Nucleus accumbens (tissue), 56 donors: ENCODE results near the gene ARL4D.
"Not testable (repeated sequence)": the region's sequence is repeated elsewhere in the genome, so short reads cannot be mapped to it uniquely, and the experiment has no call there.

Experiments used
- DNase-seq, 56 donors: peaks; one replicate each; lab custom pipeline; 2025; lab: John Stamatoyannopoulos, UW

Gene ARL4D

DNA sequence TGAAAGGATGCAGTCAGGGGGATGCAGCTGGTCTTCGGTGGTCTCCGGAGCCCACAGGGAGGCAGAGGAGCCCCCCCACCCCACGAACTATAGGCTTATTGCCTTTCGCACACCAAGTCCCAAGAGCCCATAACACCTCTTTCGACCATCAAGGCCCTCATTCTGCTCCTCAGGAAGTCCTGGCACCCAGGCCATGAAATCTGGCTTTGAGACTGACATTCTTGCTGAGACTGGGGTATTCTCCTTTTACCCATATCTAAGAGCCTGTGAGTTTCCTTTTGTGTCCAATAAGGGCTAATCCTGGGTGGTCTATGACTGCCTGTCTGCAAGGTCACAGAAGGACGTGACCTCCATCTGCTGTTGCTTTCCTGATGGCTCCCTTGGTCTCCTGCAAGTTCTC lies 6.4 kb upstream of the ARL4D start:
- no peak for DNase-seq

DNA sequence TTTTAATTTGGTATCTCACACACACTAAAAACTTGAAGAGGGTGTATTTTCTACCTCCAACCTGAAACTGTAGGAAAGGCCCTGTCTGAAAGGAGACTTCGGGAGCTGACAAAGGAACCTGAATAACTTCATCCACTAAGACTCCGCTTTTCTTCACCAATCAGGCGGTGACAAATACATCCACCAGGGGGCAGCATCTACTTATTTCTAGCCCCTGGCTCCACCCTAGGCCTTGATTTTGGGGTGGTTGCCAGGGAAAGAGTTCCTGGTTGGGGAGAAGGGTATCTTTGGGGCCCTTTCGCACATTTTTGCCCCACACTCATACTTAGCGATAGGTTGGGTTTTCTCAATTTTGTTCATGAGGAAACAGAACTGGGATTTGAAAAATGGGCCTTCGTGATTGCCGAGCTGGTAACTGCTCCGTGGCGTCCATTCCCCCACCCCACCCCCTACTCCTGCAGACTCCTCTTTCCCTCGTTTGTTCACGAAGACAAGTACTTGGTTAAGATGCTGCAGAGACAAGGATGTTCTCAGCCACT lies 4.8 kb upstream of the ARL4D start:
- peak in 54 of 56 donors; percentile 19 to 97 (median 82) for DNase-seq

DNA sequence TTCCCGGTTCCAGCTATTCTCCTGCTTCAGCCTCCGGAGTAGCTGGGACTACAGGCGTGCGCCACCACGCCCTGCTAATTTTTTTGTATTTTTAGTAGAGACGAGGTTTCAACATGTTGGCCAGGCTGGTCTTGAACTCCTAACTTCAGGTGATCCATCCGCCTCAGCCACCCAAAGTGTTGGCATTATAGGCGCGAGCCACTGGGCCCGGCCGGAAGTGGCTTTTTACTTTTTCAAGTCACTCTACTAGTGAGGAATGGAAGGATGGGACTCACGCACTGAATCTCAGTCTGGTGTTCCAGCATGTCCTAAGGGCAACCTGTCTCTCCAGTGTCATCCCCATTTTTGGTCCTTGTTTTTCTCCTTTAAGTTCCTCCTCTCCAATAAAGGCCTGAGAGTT lies 4.1 kb upstream of the ARL4D start:
- DNase-seq = not testable (repeated sequence)

DNA sequence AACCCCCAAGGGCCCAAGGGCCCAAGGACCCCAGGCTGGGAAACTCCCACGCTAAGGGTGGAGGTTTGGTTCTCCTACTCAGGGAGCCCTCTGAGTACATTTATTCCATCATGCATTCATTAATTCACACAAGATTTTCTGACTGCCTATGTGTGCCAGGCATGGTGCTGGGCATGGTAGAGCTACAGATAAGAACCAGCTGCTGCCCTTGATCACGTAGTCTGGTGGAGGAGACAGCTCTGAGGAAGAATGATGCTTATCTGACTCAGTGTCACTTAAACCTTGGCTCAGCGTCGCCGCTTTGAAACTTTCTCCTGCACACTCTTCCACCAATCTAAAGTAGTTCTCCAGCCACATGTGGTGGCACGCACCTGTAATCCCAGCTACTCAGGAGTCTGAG lies 3.6 kb upstream of the ARL4D start:
- no peak for DNase-seq

DNA sequence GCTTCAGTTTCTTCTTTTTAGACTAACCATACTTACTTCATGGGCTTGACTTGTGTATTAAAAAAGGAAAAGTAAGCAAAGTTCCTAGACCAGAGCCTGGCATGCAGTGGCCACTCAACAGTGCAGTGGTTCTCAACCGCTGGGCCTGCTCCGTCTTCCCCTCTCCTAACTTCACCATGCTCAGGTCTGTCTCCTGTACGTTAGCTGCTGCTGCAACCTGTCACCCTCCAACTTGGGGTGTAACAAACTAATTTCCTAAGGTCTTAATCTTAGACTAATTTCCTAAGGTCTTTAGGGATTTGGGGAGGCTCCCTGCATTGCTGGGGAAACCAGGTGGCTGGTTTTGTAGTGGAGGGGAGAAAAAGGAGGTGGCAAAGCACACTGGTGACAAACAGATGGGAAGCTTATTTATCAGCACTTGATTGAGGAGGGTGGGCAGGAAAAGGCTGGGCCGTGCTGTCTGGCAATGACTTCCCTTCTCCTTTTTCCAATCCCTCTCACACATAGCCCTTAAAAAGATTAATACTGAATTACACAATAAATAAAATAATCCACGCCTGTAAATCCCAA lies 2.2 kb upstream of the ARL4D start:
- DNase-seq = no peak

DNA sequence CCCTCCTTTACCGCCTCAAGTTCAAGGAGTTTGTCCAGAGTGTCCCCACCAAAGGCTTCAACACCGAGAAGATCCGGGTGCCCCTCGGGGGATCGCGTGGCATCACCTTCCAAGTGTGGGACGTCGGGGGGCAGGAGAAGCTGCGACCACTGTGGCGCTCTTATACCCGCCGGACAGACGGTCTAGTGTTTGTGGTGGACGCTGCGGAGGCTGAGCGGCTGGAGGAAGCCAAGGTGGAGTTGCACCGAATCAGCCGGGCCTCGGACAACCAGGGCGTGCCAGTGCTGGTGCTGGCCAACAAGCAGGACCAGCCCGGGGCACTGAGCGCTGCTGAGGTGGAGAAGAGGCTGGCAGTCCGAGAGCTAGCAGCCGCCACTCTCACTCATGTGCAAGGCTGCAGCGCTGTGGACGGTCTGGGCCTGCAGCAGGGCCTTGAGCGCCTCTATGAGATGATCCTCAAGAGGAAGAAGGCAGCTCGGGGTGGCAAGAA lies 1.1 kb downstream of the ARL4D start:
- no peak for DNase-seq

DNA sequence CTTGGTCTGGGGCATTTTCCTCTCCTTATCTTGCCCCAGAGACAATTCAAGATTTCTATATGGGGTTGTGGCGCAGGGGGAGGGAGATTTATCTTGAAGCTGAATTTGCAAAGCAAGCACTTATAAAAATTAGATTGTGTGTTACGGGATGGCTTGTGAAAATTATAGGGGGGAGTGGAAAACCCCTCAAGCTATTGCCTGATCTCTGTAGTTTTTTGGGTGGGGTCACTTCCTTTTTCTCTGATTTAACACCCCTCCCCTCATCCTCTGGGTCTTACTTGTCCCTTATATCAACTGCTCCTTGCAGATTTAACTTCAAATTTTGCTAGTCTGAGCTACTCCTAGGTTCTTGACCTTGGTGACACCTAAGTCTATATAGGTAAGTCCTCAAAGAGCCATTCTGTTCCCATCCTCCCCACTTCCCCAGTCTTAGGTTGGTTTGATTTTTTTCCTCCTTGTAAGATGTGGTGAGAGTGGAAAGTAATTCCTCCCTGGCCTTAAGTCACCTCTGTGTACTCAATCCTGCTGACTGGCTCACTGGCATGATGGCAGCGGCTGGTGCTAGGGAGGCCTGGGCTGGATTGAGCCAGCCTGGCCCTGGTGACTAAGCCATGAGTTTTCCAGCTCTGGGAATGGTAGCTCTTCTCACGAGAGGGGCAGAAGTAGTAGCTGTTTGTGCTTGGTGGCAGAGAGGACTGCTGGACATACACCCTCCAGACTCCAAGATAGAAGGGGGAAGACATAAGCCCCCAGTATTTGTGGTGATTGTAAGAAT lies 2.3 kb downstream of the ARL4D start:
- DNase-seq = no peak

DNA sequence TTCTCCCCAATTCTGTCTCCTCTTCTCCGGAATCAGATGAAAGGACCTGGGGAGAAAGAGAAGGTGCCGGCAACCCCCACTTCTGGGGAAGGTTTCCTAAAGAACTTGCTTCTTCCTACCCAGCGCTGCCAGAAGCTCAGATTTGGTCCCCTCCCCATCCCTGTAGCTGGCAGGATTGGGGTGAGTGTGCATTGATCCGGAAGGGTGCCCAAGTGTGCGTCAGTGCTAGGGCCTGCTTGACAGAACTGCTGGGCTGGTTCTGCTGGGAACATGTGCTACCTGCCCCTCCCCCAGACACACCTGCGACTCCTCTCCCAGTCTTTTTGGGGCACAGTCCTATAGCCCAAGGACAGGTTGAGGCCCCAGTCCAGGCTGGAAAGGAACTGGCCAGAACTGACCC lies 3.3 kb downstream of the ARL4D start:
- no peak for DNase-seq

DNA sequence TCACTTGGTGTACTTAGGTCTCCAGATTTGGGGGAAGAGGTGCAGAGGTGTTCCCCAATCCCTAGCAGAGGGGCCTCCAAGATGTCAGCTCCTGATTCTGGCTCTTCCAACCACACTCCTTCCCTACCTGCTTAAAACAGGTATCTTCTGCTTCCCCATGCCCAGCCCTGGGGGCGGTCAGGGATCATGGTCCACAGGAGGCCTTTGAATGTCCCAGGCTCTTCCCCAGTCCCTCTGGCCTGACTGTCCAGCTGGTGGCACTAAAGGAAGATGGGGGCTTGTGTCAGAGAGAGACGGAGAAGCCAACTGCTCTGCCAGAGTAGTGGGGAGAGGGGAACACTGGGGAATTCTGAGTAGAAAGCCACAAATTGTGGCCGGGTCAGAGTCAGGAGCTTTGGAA lies 3.8 kb downstream of the ARL4D start:
- no peak for DNase-seq

DNA sequence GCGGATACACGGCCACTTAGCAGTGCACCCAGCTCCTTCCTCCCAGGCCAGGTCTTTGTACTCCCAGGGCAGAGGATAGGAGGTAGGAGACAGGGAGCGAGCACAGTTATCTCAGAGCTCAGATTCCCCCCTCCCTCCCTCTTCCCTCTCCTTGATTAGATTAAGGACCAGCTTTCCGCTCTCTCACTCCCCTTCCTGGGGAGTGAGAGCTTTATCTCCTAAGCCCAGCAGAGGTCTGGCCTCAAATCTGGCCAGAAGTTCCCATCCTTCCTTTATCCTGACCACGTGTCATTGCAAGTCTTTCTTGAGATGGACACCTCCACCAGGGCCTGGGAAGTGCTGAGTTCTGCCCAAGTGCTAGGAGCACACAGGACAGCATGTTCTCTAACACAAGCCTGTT lies 5.1 kb downstream of the ARL4D start:
- DNase-seq = no peak

DNA sequence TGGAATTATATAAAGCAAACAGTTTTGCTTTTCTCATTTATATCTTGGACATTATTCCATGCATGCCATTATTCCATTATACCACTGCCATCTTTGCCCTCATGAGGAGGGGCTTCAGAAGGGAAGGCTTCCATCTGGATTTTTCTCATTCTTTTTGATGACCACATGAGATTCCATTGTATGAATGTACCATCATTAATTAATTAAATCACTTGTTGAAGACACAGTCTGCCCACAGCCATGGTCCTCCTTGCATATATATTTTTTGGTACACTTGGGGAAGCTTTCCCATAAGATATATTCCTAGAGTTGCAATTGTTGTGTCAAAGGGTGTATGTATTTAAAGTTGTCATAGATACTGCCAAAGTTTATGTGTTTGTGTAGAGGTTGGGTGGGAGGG lies 7.1 kb downstream of the ARL4D start:
- DNase-seq = no peak

DNA sequence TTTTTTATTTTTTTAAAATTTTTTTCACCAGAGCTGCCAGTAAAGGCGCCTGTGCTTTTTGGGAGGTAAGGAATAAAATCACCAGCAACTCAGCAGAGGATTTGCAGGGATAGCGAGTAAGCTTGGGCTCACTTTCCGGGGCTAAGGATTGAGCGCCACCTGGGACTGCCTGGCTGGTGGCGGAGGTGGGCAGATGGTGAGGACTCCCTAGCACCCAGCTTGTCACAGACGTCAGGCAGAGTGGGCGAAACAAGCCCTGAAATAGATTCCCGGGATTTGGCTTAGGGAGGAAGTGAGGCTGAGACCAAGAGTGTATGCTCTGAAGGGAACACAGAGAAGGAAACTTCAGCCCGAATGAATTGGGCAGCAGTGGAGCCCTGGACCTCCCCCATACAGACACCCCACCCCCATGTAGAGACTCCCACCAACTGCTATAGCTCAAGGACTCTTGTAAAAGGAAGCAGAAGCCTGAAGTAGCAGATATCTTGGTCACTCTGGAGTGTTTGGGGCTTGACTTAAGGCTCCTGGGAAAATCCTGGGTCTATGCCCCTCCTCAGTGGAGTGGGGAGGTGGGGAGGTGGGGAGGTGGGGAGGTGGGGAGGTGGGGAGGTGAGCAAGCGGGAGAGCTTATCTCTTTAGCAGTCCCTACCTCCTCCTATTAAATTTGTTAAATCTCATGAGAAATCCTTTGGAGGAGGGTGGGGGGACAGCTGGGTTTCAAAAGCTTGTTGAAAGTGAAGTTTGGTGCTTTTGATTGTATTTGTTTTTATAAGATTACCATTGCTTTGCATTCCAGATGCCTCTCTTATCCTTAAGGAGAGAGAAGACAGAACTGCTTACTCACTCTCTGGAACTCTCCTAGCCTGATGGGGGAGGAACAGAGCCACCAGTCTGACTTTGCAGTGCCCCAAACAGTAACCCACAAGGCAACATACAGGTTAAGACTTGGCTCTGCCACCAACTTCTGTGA lies 8.2 kb downstream of the ARL4D start:
- peak in 17 of 56 donors; percentile 7 to 61 (median 25) for DNase-seq

DNA sequence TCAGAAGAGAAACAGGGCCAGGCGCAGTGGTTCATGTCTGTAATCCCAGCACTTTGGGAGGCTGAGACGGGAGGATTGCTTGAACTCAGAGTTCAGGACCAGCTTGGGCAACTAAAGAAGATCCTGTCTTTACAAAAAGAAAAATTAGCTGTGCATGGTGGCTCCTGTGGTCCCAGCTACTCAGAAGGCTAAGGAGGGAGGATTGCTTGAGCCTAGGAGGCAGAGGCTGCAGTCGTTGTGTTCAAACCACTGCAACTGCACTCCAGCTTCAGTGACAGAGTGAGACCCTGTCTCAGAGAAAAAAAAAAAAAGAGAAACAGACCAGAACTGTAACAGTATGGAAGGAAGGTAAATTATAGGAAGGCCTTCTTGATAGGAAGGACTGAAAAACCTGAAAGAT lies 10.3 kb downstream of the ARL4D start:
- DNase-seq = no peak

DNA sequence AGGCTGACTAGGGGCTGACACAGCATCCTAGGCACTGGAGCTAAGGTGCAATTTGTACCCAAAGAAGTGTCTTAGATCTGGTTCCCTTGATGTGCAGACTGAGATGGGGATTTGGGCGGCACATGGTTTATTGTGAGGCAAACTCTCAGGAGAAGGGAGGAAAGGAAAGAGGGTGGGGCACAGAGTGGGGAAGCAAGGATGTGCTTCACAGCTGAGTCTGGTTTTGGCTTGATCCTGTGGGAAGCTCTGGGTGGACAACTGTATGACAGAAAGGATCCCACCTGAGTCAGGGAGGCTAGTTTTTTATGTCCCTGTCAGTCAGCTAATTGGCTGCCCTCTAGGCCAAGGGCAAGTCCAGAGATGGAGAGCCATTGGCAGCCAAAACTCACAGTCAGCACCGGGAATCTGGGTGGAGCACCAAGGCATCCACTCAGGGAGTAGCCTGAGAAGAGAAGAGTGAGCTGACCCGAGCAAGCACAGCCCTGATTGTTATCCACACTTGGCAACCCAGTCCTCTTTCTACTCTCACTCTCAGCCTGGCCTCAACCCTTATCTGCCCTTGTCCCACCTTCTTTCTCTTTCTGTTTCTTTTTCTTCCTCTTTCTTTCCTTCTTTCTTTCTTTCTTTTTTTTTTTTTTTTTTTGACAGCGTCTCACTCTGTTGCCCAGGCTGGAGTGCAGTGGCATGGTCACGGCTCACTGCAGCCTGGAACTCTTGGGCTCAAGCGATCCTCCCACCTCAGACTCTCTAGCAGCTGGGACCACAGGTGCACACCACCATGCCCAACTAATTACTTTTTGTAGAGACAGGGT lies 12.0 kb downstream of the ARL4D start:
- DNase-seq = no peak

DNA sequence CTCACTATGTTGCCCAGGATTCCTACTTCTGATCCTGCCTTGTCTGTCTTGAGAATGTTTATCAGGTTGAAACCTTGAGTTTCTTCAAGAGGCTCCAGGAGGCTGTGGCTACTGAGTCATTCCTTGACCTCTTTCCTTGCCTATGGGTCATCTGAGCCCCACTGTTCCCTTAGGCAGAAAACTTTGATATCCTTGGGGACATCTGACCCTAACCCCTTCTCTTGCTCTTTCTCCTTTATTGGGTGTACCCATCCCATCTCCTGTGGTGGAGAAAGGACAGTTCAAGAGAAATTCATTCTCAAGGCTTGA lies 12.5 kb downstream of the ARL4D start:
- DNase-seq = no peak

DNA sequence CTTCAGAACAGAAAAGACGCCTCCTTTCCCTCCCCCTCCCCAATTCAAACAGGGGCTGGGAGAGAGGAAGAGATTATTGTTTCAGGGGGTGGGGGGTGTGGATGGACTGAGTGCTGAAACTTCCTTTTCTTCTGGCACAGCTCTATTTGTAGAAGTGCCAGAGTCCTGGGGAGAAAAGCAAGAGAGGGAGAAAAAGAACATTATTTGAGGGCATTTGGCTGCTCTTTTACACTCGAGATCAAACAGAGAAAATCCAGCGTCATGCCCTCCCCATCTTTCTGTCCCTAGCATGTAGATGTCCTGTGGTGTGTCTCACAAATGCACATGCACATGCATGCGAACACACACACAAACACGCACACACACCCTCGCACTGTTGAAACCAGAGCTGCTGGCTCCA lies 13.0 kb downstream of the ARL4D start:
- no peak for DNase-seq

DNA sequence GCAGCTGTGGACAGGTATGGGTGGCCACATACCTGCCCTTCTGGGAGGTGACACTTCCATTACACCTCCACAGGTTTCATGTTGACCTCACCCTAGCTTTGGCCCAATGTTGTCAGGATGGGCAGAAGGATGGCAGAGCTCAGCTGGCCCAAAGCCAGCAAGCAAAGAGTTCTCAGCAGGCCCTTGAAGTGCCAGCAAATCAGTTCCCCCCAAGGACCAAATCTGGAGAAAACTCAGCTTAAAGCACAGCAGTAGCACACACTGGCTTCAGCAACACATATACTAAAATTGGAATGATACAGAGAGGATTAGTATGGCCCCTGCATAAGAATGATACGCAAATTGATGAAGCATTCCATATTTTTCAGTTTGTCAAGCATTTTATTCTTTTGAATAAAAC lies 13.4 kb downstream of the ARL4D start:
- no peak for DNase-seq

DNA sequence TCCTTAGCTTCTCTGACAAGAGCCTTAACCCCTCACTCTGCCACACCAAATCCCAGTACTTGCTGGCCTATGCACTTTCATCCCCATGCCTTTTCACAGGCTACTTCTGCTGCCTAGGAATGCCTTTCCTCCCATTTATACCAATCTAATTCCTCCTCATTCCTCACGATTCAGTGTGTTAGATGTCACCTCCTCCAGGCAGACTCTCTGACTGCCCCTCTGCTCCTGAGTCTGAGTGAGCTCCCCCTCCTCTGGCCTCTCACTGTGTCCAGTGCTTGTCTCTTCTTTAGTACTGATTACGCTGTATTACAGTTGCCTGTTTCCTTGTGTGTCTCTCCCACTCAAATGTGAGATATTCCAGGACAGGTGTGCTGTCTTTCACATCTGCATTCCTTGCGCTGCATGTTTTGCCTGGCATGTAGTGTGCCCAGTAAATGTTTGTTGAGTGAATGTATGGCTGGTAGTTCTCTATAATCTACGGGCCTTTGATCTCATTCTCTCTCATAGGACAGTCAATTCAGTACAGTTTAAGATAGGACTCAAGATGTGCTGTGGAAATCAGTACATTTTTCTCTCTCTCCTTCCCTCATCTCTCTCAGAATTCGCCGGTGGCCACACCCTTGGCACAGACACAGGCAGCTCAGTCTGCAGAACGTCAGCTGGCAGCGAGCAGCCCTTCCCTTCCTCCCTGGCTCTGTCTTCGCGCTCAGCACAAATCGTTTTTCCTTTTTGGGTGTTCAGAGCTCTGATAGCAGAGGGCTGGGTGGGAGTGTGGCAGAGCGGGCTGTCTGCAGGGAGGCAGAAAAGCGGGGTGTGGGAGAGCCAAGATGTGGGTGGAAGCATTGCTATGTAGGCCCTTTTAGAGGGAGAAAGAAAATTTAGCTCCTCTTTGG lies 18.5 kb downstream of the ARL4D start:
- DNase-seq = peak in 42 of 56 donors; percentile 18 to 92 (median 60)
